ENCODE results near the gene DYSF. TPM values are rescaled to one million over a fixed set of nuclear protein-coding genes. Genes with fewer than 3 reads are reported as not detected.

DYSF gene
- total RNA-seq, 4 donors from 2014 or later, result 2.8 to 14.9 (median 4.0) TPM

DNA sequence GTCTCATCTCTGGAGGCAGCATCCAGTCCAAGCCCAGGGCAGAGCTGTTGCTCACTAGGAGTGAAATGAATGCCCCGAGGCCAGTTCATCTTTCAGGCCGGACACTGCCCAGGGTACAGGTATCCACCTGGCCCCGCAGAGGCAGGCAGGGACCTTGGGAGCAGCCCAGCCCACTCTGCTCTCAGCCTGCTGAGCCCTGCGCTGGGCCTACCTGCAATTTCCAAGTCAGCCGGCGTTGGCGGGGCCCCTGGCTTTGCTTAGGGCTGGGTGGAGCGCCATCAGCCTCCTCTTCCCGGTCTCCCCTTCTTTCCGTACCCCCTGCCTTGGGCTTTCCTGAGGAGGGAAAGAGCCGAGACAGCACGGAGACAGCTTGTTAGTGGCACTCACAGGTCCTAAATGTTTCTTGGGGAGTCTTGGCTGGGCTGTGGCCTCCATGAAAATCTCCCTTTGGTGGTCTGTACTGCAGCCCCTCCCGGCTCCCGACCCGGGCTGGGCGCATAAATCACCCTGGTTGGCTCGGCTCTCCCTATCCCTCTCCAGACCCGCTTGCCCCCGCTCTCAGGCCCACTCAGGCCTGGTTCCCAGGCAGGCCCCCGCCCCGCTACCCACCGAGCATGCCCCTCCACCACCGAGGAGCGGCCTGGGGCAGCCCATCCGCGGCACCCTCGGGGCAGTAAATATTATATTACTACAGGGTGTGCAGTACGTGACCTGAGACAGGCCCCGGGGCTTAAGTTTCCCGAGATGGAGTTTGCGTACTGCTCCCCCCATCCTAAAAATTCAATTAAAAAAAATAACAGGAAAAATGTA is 106.7 kb downstream of the DYSF start:
- H3K27me3 ChIP-seq, result no peaks in the 10 kb centered on the region
- no peaks in the 10 kb centered on the region for H3K36me3 ChIP-seq
- no peak overlapping the region for H3K27ac ChIP-seq
- H3K4me3 ChIP-seq, result no peak overlapping the region
- no peaks in the 10 kb centered on the region for H3K9me3 ChIP-seq
- no peaks in the 10 kb centered on the region for H3K4me1 ChIP-seq
- no peak for DNase-seq
- TF ChIP-seq POLR2A (IDR thresholded peaks at IDR 0.05) (no peak), CTCF (IDR thresholded peaks at IDR 0.05) (no peak)

DNA sequence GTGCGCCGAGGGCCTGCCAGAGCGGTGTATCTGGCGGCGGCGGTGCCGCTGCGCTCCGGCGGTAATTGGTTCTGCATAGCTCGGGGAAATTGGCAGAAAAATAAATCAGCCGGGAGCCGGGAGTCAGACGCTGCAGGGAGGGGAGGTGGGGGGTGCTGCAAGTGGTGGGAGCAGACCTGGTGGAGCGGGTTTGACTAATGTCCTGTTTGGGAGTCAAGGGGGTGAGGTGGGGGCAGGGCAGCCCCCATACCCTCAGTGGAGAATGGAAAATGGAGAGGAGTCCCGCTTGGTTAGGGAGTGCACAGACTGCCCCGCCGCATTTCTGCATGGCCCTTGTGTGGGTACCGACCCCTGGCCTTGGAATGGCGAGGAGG is 107.3 kb downstream of the DYSF start:
- no peak for DNase-seq
- H3K9me3 ChIP-seq, result no peaks in the 10 kb centered on the region
- no peaks in the 10 kb centered on the region for H3K4me1 ChIP-seq
- TF ChIP-seq POLR2A (IDR thresholded peaks at IDR 0.05), result no peak
- H3K36me3 ChIP-seq, result no peaks in the 10 kb centered on the region
- no peak overlapping the region for H3K27ac ChIP-seq
- H3K27me3 ChIP-seq, result no peaks in the 10 kb centered on the region
- no peak overlapping the region for H3K4me3 ChIP-seq

- no peak overlapping the region for H3K27ac ChIP-seq
- no peaks in the 10 kb centered on the region for H3K4me1 ChIP-seq
- no peaks in the 10 kb centered on the region for H3K27me3 ChIP-seq
- H3K4me3 ChIP-seq, result no peak overlapping the region
- no peak for DNase-seq
- no peak for TF ChIP-seq POLR2A (IDR thresholded peaks at IDR 0.05)
- TF ChIP-seq CTCF (IDR thresholded peaks at IDR 0.05), result no peak
- H3K36me3 ChIP-seq, result no peaks in the 10 kb centered on the region
- no peaks in the 10 kb centered on the region for H3K9me3 ChIP-seq
Observed at GRCh38 chr2:71561441-71562267, 108.3 kb downstream of the DYSF start.

- TF ChIP-seq POLR2A (IDR thresholded peaks at IDR 0.05) (no peak), CTCF (IDR thresholded peaks at IDR 0.05) (no peak)
Observed at GRCh38 chr2:71562518-71562917, 109.2 kb downstream of the DYSF start.

DNA sequence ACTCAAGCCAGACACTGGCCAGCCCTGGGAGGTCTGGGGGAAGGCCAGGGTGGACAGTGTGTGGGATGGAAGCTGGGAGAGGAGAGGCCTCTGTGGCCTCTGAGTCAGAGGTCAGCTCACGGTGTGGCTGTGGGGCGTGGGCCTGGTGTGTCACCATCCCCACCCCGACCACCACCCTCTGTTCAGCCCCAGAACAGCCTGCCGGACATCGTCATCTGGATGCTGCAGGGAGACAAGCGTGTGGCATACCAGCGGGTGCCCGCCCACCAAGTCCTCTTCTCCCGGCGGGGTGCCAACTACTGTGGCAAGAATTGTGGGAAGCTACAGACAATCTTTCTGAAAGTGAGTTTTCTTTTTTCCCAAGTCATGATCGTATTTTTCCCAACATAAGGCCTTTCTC is 110.5 kb downstream of the DYSF start:
- Histone ChIP-seq H3K27me3 (no peaks in the 10 kb centered on the region), H3K4me3 (no peak overlapping the region), H3K27ac (no peak overlapping the region), H3K36me3 (no peaks in the 10 kb centered on the region), H3K9me3 (no peaks in the 10 kb centered on the region), H3K4me1 (no peaks in the 10 kb centered on the region)
- DNase-seq, result no peak
- TF ChIP-seq POLR2A (IDR thresholded peaks at IDR 0.05) (no peak), CTCF (IDR thresholded peaks at IDR 0.05) (no peak)

More at GRCh38 chr2:71562518-71562917, 109.2 kb downstream of the DYSF start:
- H3K36me3 ChIP-seq, result no peaks in the 10 kb centered on the region
- no peaks in the 10 kb centered on the region for H3K27me3 ChIP-seq
- no peak overlapping the region for H3K27ac ChIP-seq
- no peak for DNase-seq
- no peaks in the 10 kb centered on the region for H3K9me3 ChIP-seq
- no peaks in the 10 kb centered on the region for H3K4me1 ChIP-seq
- no peak overlapping the region for H3K4me3 ChIP-seq

GRCh38 chr2:71564361-71564760 is 111.0 kb downstream of the DYSF start:
- H3K4me1 ChIP-seq, result no peaks in the 10 kb centered on the region
- DNase-seq, result no peak
- no peak overlapping the region for H3K27ac ChIP-seq
- TF ChIP-seq POLR2A (IDR thresholded peaks at IDR 0.05) (no peak), CTCF (IDR thresholded peaks at IDR 0.05) (no peak)
- no peak overlapping the region for H3K4me3 ChIP-seq
- no peaks in the 10 kb centered on the region for H3K36me3 ChIP-seq
- no peaks in the 10 kb centered on the region for H3K27me3 ChIP-seq
- no peaks in the 10 kb centered on the region for H3K9me3 ChIP-seq

Data from Peyer's patch (tissue), 4 donors.